Suprapubic skin (tissue), 4 donors: ENCODE measurements around the gene PCSK9. TPM values are rescaled to one million over a fixed set of nuclear protein-coding genes. Genes with fewer than 3 reads are reported as not detected.

ENCODE experiments used
- DNase-seq, 2 donors: peaks; one replicate each; pipeline ENCODE4 v3.0.0-alpha.2; 2019; ENCODE audit warnings: low spot score in 2 of 2
- H3K27ac ChIP-seq: fragments of 200-600 bp; sonication (generic); one replicate; pipeline ENCODE4 v1.5.1; 2019
- H3K27me3 ChIP-seq: fragments of 200-600 bp; sonication (generic); one replicate; pipeline ENCODE4 v1.5.1; 2019
- H3K36me3 ChIP-seq: fragments of 200-600 bp; sonication (generic); one replicate; pipeline ENCODE4 v1.5.1; 2019
- H3K4me1 ChIP-seq: fragments of 200-600 bp; sonication (generic); one replicate; pipeline ENCODE4 v1.5.1; 2019
- H3K4me3 ChIP-seq: fragments of 200-600 bp; sonication (generic); one replicate; pipeline ENCODE4 v1.5.1; 2019; ENCODE audit warnings: mild to moderate bottlenecking
- H3K9me3 ChIP-seq: fragments of 200-600 bp; sonication (generic); one replicate; pipeline ENCODE4 v1.5.1; 2019
- CTCF ChIP-seq, 2 donors: fragments of 200-600 bp in 1 of 2; fragments of 450-650 bp in 1 of 2; sonication (generic) in 1 of 2; IDR thresholded peaks; one replicate each; pipeline ENCODE4 v1.5.1; 2016 to 2019; ENCODE audit warnings: antibody characterized with exemption in 2 of 2, mild to moderate bottlenecking in 1 of 2, moderate library complexity in 1 of 2
- EP300 ChIP-seq: sonication (generic); formaldehyde crosslinking; IDR thresholded peaks from one replicate; pipeline ENCODE4 v1.6.1; 2017; ENCODE audit warnings: antibody characterized with exemption
- POLR2A ChIP-seq, 2 donors: fragments of 450-650 bp; IDR thresholded peaks; one replicate each; pipeline ENCODE4 v1.6.1; 2017; ENCODE audit warnings: antibody characterized with exemption in 2 of 2, mild to moderate bottlenecking in 2 of 2, moderate library complexity in 2 of 2
- POLR2AphosphoS5 ChIP-seq, 3 donors: sonication (generic); formaldehyde crosslinking; IDR thresholded peaks; one replicate each; pipeline ENCODE4 v1.6.1; 2017; ENCODE audit warnings: antibody characterized with exemption in 3 of 3
- WGBS: methylation state at CpG from one replicate; pipeline ENCODE4 v1.1.5; 2018; 5-methylcytosine and 5-hydroxymethylcytosine counted together
- total RNA-seq, 4 donors: library from RNA; depleted of rRNA; stranded (reverse); fragments of >200 nt; gene quantifications; one replicate each; pipeline ENCODE4 v1.1.0, GENCODE V29; 2016

PCSK9 gene
- total RNA-seq, 4 donors from 2014 or later = 0.24 to 1.5 (median 0.36) TPM

- Histone ChIP-seq H3K9me3 (no peaks in the 10 kb centered on the region), H3K27ac (no peak overlapping the region), H3K36me3 (no peaks in the 10 kb centered on the region), H3K4me1 (peaks cover 11% of the 10 kb centered on the region), H3K27me3 (peaks cover 42% of the 10 kb centered on the region), H3K4me3 (no peak overlapping the region)
- TF ChIP-seq CTCF (IDR thresholded peaks at IDR 0.05) = no peak
- TF ChIP-seq EP300 = no peak
- TF ChIP-seq POLR2AphosphoS5 (IDR thresholded peaks at IDR 0.05) = no peak
- TF ChIP-seq POLR2A (IDR thresholded peaks at IDR 0.05) = no peak
- DNase-seq = no peak
- WGBS = 84% methylated on average over 6 of the region's 8 CpGs
Measured at GRCh38 chr1:55000110-55001085, 39.0 kb upstream of the PCSK9 start.

- Histone ChIP-seq H3K36me3 (no peaks in the 10 kb centered on the region), H3K27me3 (peaks cover 38% of the 10 kb centered on the region), H3K4me3 (no peak overlapping the region), H3K9me3 (no peaks in the 10 kb centered on the region), H3K27ac (no peak overlapping the region), H3K4me1 (peaks cover 8% of the 10 kb centered on the region)
- 90% methylated on average over 4 of the region's 4 CpGs for WGBS
- DNase-seq = no peak
- no peak for TF ChIP-seq CTCF (IDR thresholded peaks at IDR 0.05)
- no peak for TF ChIP-seq POLR2AphosphoS5 (IDR thresholded peaks at IDR 0.05)
- TF ChIP-seq POLR2A (IDR thresholded peaks at IDR 0.05) = no peak
- no peak for TF ChIP-seq EP300
Measured at GRCh38 chr1:55001311-55001710, 38.0 kb upstream of the PCSK9 start.

GRCh38 chr1:55002686-55003085 is 36.7 kb upstream of the PCSK9 start:
- WGBS = 65% methylated on average over 2 of the region's 2 CpGs
- TF ChIP-seq POLR2A (IDR thresholded peaks at IDR 0.05) (no peak), CTCF (IDR thresholded peaks at IDR 0.05) (no peak), EP300 (no peak), POLR2AphosphoS5 (IDR thresholded peaks at IDR 0.05) (no peak)
- no peak overlapping the region for H3K27ac ChIP-seq
- no peak for DNase-seq
- H3K9me3 ChIP-seq = no peaks in the 10 kb centered on the region
- H3K36me3 ChIP-seq = no peaks in the 10 kb centered on the region
- no peak overlapping the region for H3K4me3 ChIP-seq
- no peaks in the 10 kb centered on the region for H3K4me1 ChIP-seq
- peaks cover 24% of the 10 kb centered on the region for H3K27me3 ChIP-seq

- no peak for TF ChIP-seq EP300
- TF ChIP-seq CTCF (IDR thresholded peaks at IDR 0.05) = no peak
- no peak for TF ChIP-seq POLR2AphosphoS5 (IDR thresholded peaks at IDR 0.05)
- no peak for TF ChIP-seq POLR2A (IDR thresholded peaks at IDR 0.05)
- 86% methylated on average over 8 of the region's 10 CpGs for WGBS
- H3K9me3 ChIP-seq = no peaks in the 10 kb centered on the region
- H3K4me1 ChIP-seq = no peaks in the 10 kb centered on the region
- DNase-seq = no peak
- H3K36me3 ChIP-seq = no peaks in the 10 kb centered on the region
- H3K27me3 ChIP-seq = peaks cover 7% of the 10 kb centered on the region
- no peak overlapping the region for H3K27ac ChIP-seq
- H3K4me3 ChIP-seq = no peak overlapping the region
Measured at GRCh38 chr1:55005351-55006140, 33.8 kb upstream of the PCSK9 start.

- Histone ChIP-seq H3K4me1 (no peaks in the 10 kb centered on the region), H3K36me3 (no peaks in the 10 kb centered on the region), H3K27me3 (no peaks in the 10 kb centered on the region), H3K27ac (no peak overlapping the region), H3K4me3 (no peak overlapping the region), H3K9me3 (no peaks in the 10 kb centered on the region)
- TF ChIP-seq POLR2AphosphoS5 (IDR thresholded peaks at IDR 0.05) = no peak
- TF ChIP-seq CTCF (IDR thresholded peaks at IDR 0.05) = no peak
- TF ChIP-seq EP300 = no peak
- TF ChIP-seq POLR2A (IDR thresholded peaks at IDR 0.05) = no peak
- WGBS = 94% methylated on average over 11 of the region's 12 CpGs
- DNase-seq = no peak
Measured at GRCh38 chr1:55006931-55007330, 32.4 kb upstream of the PCSK9 start.
